ENCODE data around the gene FAM209A. TPM values are rescaled to one million over a fixed set of nuclear protein-coding genes. Genes with fewer than 3 reads are reported as not detected.
"Not testable (repeated sequence)": the region's sequence is repeated elsewhere in the genome, so short reads cannot be mapped to it uniquely, and the experiment has no call there.

The FAM209A gene
- not detected for total RNA-seq
- not detected for polyA plus RNA-seq (2013, experiment 1 of 2)
- polyA plus RNA-seq (2013, experiment 2 of 2): not detected
- long read RNA-seq, experiment 1: 0 reads
- long read RNA-seq, experiment 2: 0 reads
- long read RNA-seq, experiment 3, partial matches to known transcripts: 0 of 1 reads
- long read RNA-seq, experiment 3, other reads (novel, unspliced or antisense): 1 of 1 reads
- long read RNA-seq, experiment 4: 0 reads

- H3K9me3 Mint-ChIP-seq: peaks cover 29% of the 10 kb centered on the region
- not testable (repeated sequence) for H3K4me1 ChIP-seq (ENCODE audit: control insufficient read depth, insufficient read depth, low read length); H3K4me3 ChIP-seq (ENCODE audit: low read length); H3K27ac Mint-ChIP-seq; H3K27me3 Mint-ChIP-seq (ENCODE audit: insufficient read depth); H3K4me3 Mint-ChIP-seq; H3K27me3 ChIP-seq (ENCODE audit: control insufficient read depth, insufficient read depth, low read length, poor library complexity, severe bottlenecking); H3K27ac ChIP-seq (ENCODE audit: low read depth, low read length); H3K9ac ChIP-seq (ENCODE audit: extremely low read depth, low read length, poor library complexity, severe bottlenecking); DNase-seq; H3K4me1 Mint-ChIP-seq
- Histone ChIP-seq H3K9me3 (ENCODE audit: control insufficient read depth, low read length) (peaks cover 21% of the 10 kb centered on the region), H3K36me3 (ENCODE audit: control insufficient read depth, insufficient read depth, low read length) (peaks cover 14% of the 10 kb centered on the region)
- peaks cover 26% of the 10 kb centered on the region for H3K36me3 Mint-ChIP-seq (ENCODE audit: low read depth)
- WGBS, 2 experiments (ENCODE audit: insufficient coverage in 1 of 2, insufficient read length in 1 of 2): 94 to 95% methylated on average over 2 to 5 of the region's 7 CpGs
Observed at GRCh38 chr20:56524444-56524843, at the start of gene FAM209A. FAM209A (plus strand) TSS chr20:56524744; CDS start chr20:56524809, 65 bp downstream.

GRCh38 chr20:56483970-56484369 lies 40.6 kb upstream of the FAM209A start:
- no peak overlapping the region for H3K4me3 ChIP-seq (ENCODE audit: low read length)

GRCh38 chr20:56487216-56487615 lies 37.3 kb upstream of the FAM209A start:
- Mint-ChIP-seq H3K27me3 (ENCODE audit: insufficient read depth) (no peaks in the 10 kb centered on the region), H3K9me3 (no peaks in the 10 kb centered on the region)
- H3K36me3 ChIP-seq (ENCODE audit: control insufficient read depth, insufficient read depth, low read length): peaks cover 70% of the 10 kb centered on the region

More at GRCh38 chr20:56483970-56484369, 40.6 kb upstream of the FAM209A start:
- TF ChIP-seq CTCF (conservative IDR thresholded peaks at IDR 0.05): no peak
- H3K9ac ChIP-seq (ENCODE audit: extremely low read depth, low read length, poor library complexity, severe bottlenecking): no peak overlapping the region
- Mint-ChIP-seq H3K27ac (no peak overlapping the region), H3K27me3 (ENCODE audit: insufficient read depth) (no peaks in the 10 kb centered on the region), H3K4me1 (no peaks in the 10 kb centered on the region), H3K4me3 (no peak overlapping the region), H3K9me3 (no peaks in the 10 kb centered on the region), H3K36me3 (ENCODE audit: low read depth) (peaks cover 72% of the 10 kb centered on the region)
- peaks cover 80% of the 10 kb centered on the region for H3K36me3 ChIP-seq (ENCODE audit: control insufficient read depth, insufficient read depth, low read length)
- H3K27ac ChIP-seq (ENCODE audit: low read depth, low read length): no peak overlapping the region
- DNase-seq: no peak
- 96 to 100% methylated on average over 5 to 7 of the region's 7 CpGs for WGBS, 2 experiments (ENCODE audit: insufficient coverage in 1 of 2, insufficient read length in 1 of 2)
- no peaks in the 10 kb centered on the region for H3K27me3 ChIP-seq (ENCODE audit: control insufficient read depth, insufficient read depth, low read length, poor library complexity, severe bottlenecking)
- H3K9me3 ChIP-seq (ENCODE audit: control insufficient read depth, low read length): no peaks in the 10 kb centered on the region
- no peaks in the 10 kb centered on the region for H3K4me1 ChIP-seq (ENCODE audit: control insufficient read depth, insufficient read depth, low read length)

More at GRCh38 chr20:56487216-56487615, 37.3 kb upstream of the FAM209A start:
- Histone ChIP-seq H3K4me3 (ENCODE audit: low read length) (no peak overlapping the region), H3K4me1 (ENCODE audit: control insufficient read depth, insufficient read depth, low read length) (no peaks in the 10 kb centered on the region), H3K9ac (ENCODE audit: extremely low read depth, low read length, poor library complexity, severe bottlenecking) (no peak overlapping the region), H3K27ac (ENCODE audit: low read depth, low read length) (no peak overlapping the region), H3K9me3 (ENCODE audit: control insufficient read depth, low read length) (no peaks in the 10 kb centered on the region), H3K27me3 (ENCODE audit: control insufficient read depth, insufficient read depth, low read length, poor library complexity, severe bottlenecking) (no peaks in the 10 kb centered on the region)
- Mint-ChIP-seq H3K36me3 (ENCODE audit: low read depth) (peaks cover 70% of the 10 kb centered on the region), H3K4me3 (no peak overlapping the region), H3K4me1 (no peaks in the 10 kb centered on the region), H3K27ac (no peak overlapping the region)
- TF ChIP-seq CTCF (conservative IDR thresholded peaks at IDR 0.05): no peak
- 95 to 96% methylated on average over 10 to 11 of the region's 11 CpGs for WGBS, 2 experiments (ENCODE audit: insufficient coverage in 1 of 2, insufficient read length in 1 of 2)
- DNase-seq: no peak

All from endodermal cell (in vitro differentiated cells).